ENCODE data around the gene SLC9C2.
"Not testable (repeated sequence)": the region's sequence is repeated elsewhere in the genome, so short reads cannot be mapped to it uniquely, and the experiment has no call there.

SLC9C2 gene

DNA sequence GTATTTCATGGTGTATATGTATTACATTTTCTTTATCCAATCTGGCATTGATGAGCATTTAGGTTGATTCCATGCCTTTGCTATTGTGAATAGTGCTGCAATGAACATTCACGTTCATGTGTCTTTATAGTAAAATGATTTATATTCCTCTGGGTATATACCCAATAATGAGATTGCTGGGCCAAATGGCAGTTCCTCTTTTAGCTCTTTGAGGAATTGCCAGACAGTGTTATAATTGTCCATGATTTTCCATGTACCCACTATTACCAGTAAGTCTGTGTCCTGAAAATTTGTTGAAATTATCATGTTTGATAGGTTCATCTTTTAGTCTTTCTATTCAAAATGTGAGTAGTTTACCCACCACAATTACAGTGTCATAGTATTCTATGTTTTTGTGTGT, 34.4 kb downstream of the SLC9C2 start:
- no peak overlapping the region for H3K27ac ChIP-seq
- TF ChIP-seq, protein P1, sequence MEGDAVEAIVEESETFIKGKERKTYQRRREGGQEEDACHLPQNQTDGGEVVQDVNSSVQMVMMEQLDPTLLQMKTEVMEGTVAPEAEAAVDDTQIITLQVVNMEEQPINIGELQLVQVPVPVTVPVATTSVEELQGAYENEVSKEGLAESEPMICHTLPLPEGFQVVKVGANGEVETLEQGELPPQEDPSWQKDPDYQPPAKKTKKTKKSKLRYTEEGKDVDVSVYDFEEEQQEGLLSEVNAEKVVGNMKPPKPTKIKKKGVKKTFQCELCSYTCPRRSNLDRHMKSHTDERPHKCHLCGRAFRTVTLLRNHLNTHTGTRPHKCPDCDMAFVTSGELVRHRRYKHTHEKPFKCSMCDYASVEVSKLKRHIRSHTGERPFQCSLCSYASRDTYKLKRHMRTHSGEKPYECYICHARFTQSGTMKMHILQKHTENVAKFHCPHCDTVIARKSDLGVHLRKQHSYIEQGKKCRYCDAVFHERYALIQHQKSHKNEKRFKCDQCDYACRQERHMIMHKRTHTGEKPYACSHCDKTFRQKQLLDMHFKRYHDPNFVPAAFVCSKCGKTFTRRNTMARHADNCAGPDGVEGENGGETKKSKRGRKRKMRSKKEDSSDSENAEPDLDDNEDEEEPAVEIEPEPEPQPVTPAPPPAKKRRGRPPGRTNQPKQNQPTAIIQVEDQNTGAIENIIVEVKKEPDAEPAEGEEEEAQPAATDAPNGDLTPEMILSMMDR (conservative IDR thresholded peaks at IDR 0.05) = no peak

DNA sequence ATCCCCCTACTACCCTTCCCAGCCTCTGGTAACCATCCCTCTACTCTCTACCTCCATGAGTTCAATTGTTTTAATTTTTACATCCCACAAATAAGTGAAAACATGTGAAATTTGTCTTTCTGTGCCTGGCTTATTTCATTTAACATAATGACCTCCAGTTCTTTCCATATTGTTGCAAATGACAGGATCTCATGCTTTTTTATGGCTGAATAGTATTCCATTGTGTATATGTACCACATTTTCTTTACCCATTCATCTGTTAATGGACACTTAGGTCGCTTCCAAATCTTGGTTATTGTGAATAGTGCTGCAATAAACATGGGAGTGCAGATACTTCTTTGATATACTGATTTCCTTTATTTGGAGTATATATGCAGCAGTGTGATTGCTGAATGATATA, 39.0 kb downstream of the SLC9C2 start:
- H3K27ac ChIP-seq = not testable (repeated sequence)

DNA sequence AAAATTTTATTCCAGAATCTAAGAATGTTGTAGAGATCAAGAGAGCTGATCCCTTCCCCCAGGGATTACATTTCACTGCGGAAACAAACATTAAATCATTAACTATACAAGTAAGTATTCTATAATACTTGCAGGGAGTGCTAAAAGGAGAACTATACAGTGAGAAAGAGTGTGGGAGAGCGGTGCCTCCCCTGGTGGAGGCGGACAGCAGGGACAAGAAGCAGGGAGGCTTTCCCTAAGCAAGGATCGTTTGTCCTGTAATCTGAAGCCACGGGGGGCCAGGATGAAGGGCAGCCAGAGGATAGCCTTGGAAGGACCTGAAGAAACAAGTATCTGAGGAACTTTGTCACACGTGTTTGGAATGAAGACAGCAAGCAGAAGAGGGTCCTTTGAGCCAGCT, 40.1 kb downstream of the SLC9C2 start:
- TF ChIP-seq, protein P1 (conservative IDR thresholded peaks at IDR 0.05) = no peak
- no peak overlapping the region for H3K27ac ChIP-seq

DNA sequence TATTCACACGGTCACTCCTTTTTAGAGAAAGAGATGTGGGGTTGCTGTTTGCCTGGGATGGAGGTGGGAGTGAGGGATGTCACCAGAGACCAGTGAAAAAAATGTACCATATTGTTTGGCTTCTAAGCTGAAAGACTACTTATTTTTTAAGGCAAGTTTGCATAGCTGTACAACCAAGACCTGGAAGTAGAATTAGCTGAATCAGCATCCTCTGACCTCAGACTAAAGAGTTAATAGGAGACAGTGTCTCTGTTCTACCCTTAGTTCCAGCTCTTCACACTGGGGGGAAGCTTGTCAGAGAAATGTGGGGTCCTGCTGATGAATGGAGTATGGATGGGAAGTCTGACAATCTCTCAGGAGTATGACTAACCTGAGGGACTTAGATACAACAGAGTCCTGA, 41.6 kb downstream of the SLC9C2 start:
- no peak overlapping the region for H3K27ac ChIP-seq
- TF ChIP-seq, protein P1 (conservative IDR thresholded peaks at IDR 0.05) = no peak

DNA sequence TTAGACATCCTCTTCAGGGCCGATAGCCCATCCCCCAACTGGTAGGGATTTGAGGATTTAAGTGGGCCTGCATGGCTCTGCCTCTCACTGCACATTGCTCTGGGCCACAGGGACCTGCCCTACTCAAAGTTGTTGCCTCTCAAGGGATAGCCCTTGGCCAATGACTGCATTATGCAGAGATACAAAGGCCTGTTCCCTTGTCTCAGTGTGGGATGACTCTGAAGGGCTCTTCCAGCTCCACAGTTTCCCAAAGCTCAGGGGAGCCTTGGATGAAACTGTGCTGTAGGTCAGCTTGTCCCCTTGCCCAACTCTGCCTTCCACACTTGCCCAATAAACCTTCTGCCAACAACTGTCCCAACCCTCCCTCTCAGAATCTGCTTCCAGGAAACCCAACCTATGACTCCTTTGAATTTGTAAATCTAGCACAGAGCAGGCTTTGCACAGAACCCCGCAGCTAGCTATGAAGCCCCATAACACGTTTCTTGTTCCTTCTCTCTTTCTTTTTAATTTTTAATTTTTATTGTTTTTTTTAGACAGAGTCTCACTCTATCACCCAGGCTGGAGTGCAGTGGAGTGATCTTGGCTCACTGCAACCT, 42.5 kb downstream of the SLC9C2 start:
- TF ChIP-seq, protein P1 (conservative IDR thresholded peaks at IDR 0.05) = no peak
- H3K27ac ChIP-seq = no peak overlapping the region

DNA sequence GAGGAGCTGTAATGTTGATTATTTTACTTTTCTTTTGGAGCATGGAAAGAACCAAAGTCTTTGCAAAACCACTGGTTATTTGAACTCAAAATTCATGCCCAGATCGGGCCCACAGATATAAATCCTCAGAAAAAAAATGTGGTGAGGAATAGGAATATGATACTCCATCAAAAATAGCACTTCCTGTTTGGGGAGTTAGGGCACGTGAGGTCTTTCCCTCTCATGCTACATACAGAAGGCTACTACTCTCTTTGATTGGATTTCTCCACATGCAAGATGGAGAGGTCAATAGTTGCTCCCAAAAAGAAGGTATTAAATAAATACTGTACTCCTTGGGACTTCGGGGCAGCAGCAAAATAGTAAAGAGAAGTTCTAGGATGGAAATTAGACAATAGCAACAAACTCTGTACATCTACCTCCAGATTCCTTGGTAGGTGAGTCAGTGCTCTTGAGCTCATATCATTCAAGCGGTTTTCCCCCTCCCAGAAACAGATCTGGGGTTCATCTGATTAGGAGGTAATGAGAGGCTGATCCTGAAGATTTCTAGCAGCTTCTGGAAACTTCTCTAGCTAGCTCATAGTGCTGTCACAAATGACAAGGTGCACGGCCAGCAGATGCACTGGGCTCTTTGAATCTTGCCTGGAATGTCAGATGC, 47.1 kb downstream of the SLC9C2 start:
- TF ChIP-seq, protein P1 (conservative IDR thresholded peaks at IDR 0.05) = no peak
- H3K27ac ChIP-seq = no peak overlapping the region

DNA sequence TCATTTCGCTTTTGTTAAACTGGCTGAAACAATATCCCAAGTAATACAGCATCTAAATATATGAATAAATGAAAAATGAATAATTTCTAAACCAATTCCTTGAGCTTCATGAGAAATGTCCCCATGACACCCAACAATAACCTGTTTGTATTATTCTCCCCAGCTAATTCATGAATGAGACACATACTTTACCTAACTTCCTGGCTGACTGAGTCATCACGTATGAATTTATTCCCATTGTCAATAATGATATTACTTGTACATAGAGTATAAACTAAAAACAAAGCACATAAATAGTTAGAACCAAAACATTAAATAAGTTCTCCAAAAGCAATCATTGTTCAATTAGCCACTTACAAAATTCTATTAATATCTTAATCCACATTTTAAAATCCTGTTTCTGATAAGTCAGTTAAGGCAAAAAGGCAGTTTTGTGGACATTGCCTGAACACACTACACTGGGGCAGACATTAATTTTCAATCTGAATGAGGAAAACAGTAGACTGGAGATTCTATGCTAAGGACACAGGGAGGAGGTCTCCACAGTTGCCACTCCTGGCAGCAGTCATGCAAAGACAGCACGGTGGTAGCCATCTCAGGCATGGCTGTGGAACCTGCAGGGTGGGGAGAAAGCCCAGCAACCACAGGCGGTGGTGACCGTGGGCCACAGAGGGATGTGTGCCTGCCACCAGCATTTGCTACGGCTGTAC, 48.2 kb downstream of the SLC9C2 start:
- TF ChIP-seq, protein P1 (conservative IDR thresholded peaks at IDR 0.05) = no peak
- H3K27ac ChIP-seq = no peak overlapping the region

DNA sequence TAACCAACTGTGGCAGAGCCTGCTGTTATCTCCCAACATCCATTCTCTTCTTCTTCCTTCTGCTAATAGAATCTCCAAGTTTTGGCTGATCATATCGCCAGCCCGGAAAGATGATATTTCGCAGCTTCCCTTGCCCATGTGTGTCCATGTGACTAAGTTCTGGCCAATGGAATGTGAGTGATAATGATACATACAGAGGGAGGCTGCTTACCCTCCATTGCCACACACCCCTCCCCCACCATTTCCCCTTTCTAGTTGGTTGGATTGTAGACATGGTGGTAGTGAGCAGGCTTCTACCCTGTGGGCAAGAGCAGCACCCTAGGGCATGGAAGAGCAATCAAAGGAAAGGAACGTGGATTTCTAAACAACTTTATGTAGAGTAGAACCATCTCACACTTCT, 48.8 kb downstream of the SLC9C2 start:
- TF ChIP-seq, protein P1 (conservative IDR thresholded peaks at IDR 0.05) = no peak
- no peak overlapping the region for H3K27ac ChIP-seq
